Psoas muscle (tissue), 8 donors: Measurements from ENCODE around the gene ARX. TPM values are rescaled to one million over a fixed set of nuclear protein-coding genes. Genes with fewer than 3 reads are reported as not detected.

ENCODE experiments used
- ATAC-seq, 4 donors: fragments of 200-7000 bp; cut with Tn5 transposase; one replicate each; pipeline ENCODE4 v1.9.1; 2020; ENCODE audit warnings: moderate library complexity in 3 of 4, mild to moderate bottlenecking in 2 of 4
- DNase-seq, 2 donors: peaks; one replicate each; pipeline ENCODE4 v3.0.0-alpha.2; 2020
- H3K27ac ChIP-seq: fragments of 200-600 bp; one replicate; pipeline ENCODE4 v1.8.0; 2022
- H3K27me3 ChIP-seq, 3 donors: fragments of 200-600 bp in 1 of 3; one replicate each; pipeline versions ENCODE4 v1.6.1 to v1.8.0; 2013 to 2022; ENCODE audit warnings: low read length in 2 of 3, mild to moderate bottlenecking in 2 of 3, moderate library complexity in 1 of 3; ENCODE audit not compliant: insufficient read depth in 3 of 3
- H3K36me3 ChIP-seq, 2 donors: fragments of 200-600 bp in 1 of 2; one replicate each; pipeline versions ENCODE4 v1.6.1 to v1.8.0; 2013 to 2022; ENCODE audit warnings: low read depth in 1 of 2, mild to moderate bottlenecking in 1 of 2, moderate library complexity in 1 of 2; ENCODE audit not compliant: insufficient read depth in 1 of 2
- H3K4me1 ChIP-seq: fragments of 200-600 bp; one replicate; pipeline ENCODE4 v1.8.0; 2022
- H3K4me3 ChIP-seq: fragments of 200-600 bp; one replicate; pipeline ENCODE4 v1.8.0; 2022; ENCODE audit warnings: mild to moderate bottlenecking
- H3K9me3 ChIP-seq: fragments of 200-600 bp; one replicate; pipeline ENCODE4 v1.8.0; 2022
- CTCF ChIP-seq: fragments of 200-600 bp; IDR thresholded peaks from one replicate; pipeline ENCODE4 v1.8.0; 2022; ENCODE audit warnings: antibody characterized with exemption
- WGBS, 3 donors: extraction: QIAGEN DNeasy Blood & Tissue Kit; methylation state at CpG; one replicate each; pipeline versions ENCODE4 v1.1.6 to v1.1.7; 2013; 5-methylcytosine and 5-hydroxymethylcytosine counted together
- intact Hi-C, 2 donors: fragments of 100-400 bp; cut with DNase I; formaldehyde crosslinking; loops; one replicate each; pipeline versions ENCODE4 v1.11.0 to v1.14.2; 2022
- polyA plus RNA-seq, 3 donors: library from polyadenylated mRNA; stranded (reverse); fragments of 200-250 nt; gene quantifications; one replicate each; pipeline ENCODE4 v1.2.3, GENCODE V29; 2013
- total RNA-seq, 4 donors: library from RNA; stranded (reverse); fragmentation: NEBNext Ultra II Directional in 2 of 4; extraction: Animal tissue kit (Norgen Biotek cat#: 25700) in 2 of 4; gene quantifications; one replicate each; pipeline versions ENCODE4 v1.2.1 to v1.2.4, GENCODE V29; 2021 to 2023
- donor health status: healthy with polysubstance abuse.
- donor health status: DM: no; HTN: no; CAD: no; lungs with moderate emphysema.
- donor health status: Bipolar disorder and iron deficiency.
- donor health status: healthy.
- donor health status: DM: yes; HTN: yes; CAD: no.
- donor health status: DM: no; HTN: no; CAD: no.
- donor health status: DM: no; HTN: no; CAD: no.
- donor health status: DM: yes; HTN: yes; CAD: no.

ARX gene
- total and polyA plus RNA-seq, 7 donors, result 0.64 to 12.8 (median 3.0) TPM

GRCh38 chrX:25049357-25049756 lies 33.6 kb upstream of the ARX start:
- ATAC-seq (no peak), DNase-seq (no peak)
- no peak for TF ChIP-seq CTCF
- H3K9me3 ChIP-seq, result no peaks in the 10 kb centered on the region
- 24 to 37% (median 26%) methylated on average over 5 of the region's 5 CpGs for WGBS, 3 donors
- intact Hi-C loops, result no loop called here
- no peaks in the 10 kb centered on the region for H3K36me3 ChIP-seq
- H3K4me1 ChIP-seq, result no peaks in the 10 kb centered on the region
- no peak overlapping the region for H3K27ac ChIP-seq
- no peak overlapping the region for H3K4me3 ChIP-seq
- no peaks in the 10 kb centered on the region for H3K27me3 ChIP-seq

GRCh38 chrX:25048178-25048577 lies 32.4 kb upstream of the ARX start:
- no peaks in the 10 kb centered on the region for H3K4me1 ChIP-seq
- TF ChIP-seq CTCF, result no peak
- ATAC-seq (no peak), DNase-seq (no peak)
- intact Hi-C loops, result no loop called here
- WGBS, 3 donors, result 64 to 75% (median 67%) methylated on average over 7 of the region's 7 CpGs
- H3K4me3 ChIP-seq, result no peak overlapping the region
- no peaks in the 10 kb centered on the region for H3K9me3 ChIP-seq
- H3K27ac ChIP-seq, result no peak overlapping the region
- H3K36me3 ChIP-seq, result no peaks in the 10 kb centered on the region
- no peaks in the 10 kb centered on the region for H3K27me3 ChIP-seq

GRCh38 chrX:25043192-25043591 lies 27.4 kb upstream of the ARX start:
- Histone ChIP-seq H3K4me3 (no peak overlapping the region), H3K27ac (no peak overlapping the region), H3K9me3 (no peaks in the 10 kb centered on the region), H3K36me3 (no peaks in the 10 kb centered on the region), H3K4me1 (no peaks in the 10 kb centered on the region), H3K27me3 (no peaks in the 10 kb centered on the region)
- ATAC-seq (no peak), DNase-seq (no peak)
- intact Hi-C loops, result no loop called here
- no peak for TF ChIP-seq CTCF
- WGBS, 3 donors, result 77 to 92% (median 88%) methylated on average over 1 of the region's 1 CpG

- intact Hi-C loops, result no loop called here
- WGBS, 3 donors, result 85 to 98% (median 92%) methylated on average over 9 to 10 of the region's 10 CpGs
- ATAC-seq (no peak), DNase-seq (no peak)
- H3K4me1 ChIP-seq, result no peaks in the 10 kb centered on the region
- H3K9me3 ChIP-seq, result no peaks in the 10 kb centered on the region
- H3K36me3 ChIP-seq, result no peaks in the 10 kb centered on the region
- no peak overlapping the region for H3K27ac ChIP-seq
- no peak overlapping the region for H3K4me3 ChIP-seq
- no peak for TF ChIP-seq CTCF
- H3K27me3 ChIP-seq, result no peaks in the 10 kb centered on the region
These were observed 23.3 kb upstream of the ARX start for GRCh38 chrX:25039036-25039435.

- no peak overlapping the region for H3K4me3 ChIP-seq
- H3K9me3 ChIP-seq, result no peaks in the 10 kb centered on the region
- no peaks in the 10 kb centered on the region for H3K36me3 ChIP-seq
- WGBS, 3 donors, result 72 to 85% (median 83%) methylated on average over 3 of the region's 3 CpGs
- no peaks in the 10 kb centered on the region for H3K27me3 ChIP-seq
- intact Hi-C loops, result no loop called here
- ATAC-seq (no peak), DNase-seq (no peak)
- H3K27ac ChIP-seq, result no peak overlapping the region
- no peak for TF ChIP-seq CTCF
- no peaks in the 10 kb centered on the region for H3K4me1 ChIP-seq
These were observed 19.1 kb upstream of the ARX start for GRCh38 chrX:25034889-25035288.
